ENCODE results near the gene PKP4. TPM values are rescaled to one million over a fixed set of nuclear protein-coding genes. Genes with fewer than 3 reads are reported as not detected.

PKP4 gene
- total RNA-seq, 1 donor from 2014 or later = 26.1 TPM

DNA sequence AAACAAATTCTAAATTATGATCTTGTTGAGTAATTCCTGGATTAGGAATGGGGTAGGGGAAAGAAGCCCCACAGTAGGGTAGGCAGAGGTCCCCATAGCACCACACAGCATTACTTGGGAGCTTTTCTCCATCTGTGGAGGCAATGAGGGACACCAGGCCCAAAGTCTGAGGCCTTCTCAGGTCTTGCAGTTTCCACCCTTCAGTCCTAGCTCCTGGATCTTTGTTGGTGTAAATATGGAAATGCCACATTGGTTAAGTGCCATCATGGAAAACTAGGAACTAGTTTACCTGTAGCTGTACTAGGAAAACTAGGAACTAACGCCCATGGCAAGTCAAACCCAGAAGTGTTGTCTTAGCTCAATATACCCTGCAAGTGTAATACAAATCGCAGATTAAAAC is 225.1 kb downstream of the PKP4 start:
- no peaks in the 10 kb centered on the region for H3K4me1 ChIP-seq (ENCODE audit: control insufficient read depth in 3 of 3, insufficient read depth in 3 of 3, low read length in 3 of 3)
- H3K36me3 ChIP-seq (ENCODE audit: control insufficient read depth in 3 of 3, insufficient read depth in 3 of 3, low read length in 3 of 3) = peaks cover 6 to 16% (median 8%) of the 10 kb centered on the region in 3 donors
- H3K9me3 ChIP-seq (ENCODE audit: control insufficient read depth in 3 of 3, low read length in 3 of 3) = no peaks in the 10 kb centered on the region
- H3K27ac ChIP-seq (ENCODE audit: low read depth, low read length) = no peak overlapping the region
- H3K4me3 ChIP-seq (ENCODE audit: low read length in 3 of 3) = no peak overlapping the region
- no peak overlapping the region for H3K9ac ChIP-seq (ENCODE audit: low read depth in 1 of 3, low read length in 3 of 3)
- H3K27me3 ChIP-seq (ENCODE audit: control insufficient read depth in 3 of 3, insufficient read depth in 3 of 3, low read length in 3 of 3) = no peaks in the 10 kb centered on the region

GRCh38 chr2:158685646-158686045 is 228.9 kb downstream of the PKP4 start:
- Histone ChIP-seq H3K36me3 (ENCODE audit: control insufficient read depth in 3 of 3, insufficient read depth in 3 of 3, low read length in 3 of 3) (no peaks in the 10 kb centered on the region), H3K27me3 (ENCODE audit: control insufficient read depth in 3 of 3, insufficient read depth in 3 of 3, low read length in 3 of 3) (no peaks in the 10 kb centered on the region), H3K27ac (ENCODE audit: low read depth, low read length) (no peak overlapping the region), H3K4me1 (ENCODE audit: control insufficient read depth in 3 of 3, insufficient read depth in 3 of 3, low read length in 3 of 3) (no peaks in the 10 kb centered on the region), H3K4me3 (ENCODE audit: low read length in 3 of 3) (no peak overlapping the region), H3K9ac (ENCODE audit: low read depth in 1 of 3, low read length in 3 of 3) (no peak overlapping the region), H3K9me3 (ENCODE audit: control insufficient read depth in 3 of 3, low read length in 3 of 3) (no peaks in the 10 kb centered on the region)

DNA sequence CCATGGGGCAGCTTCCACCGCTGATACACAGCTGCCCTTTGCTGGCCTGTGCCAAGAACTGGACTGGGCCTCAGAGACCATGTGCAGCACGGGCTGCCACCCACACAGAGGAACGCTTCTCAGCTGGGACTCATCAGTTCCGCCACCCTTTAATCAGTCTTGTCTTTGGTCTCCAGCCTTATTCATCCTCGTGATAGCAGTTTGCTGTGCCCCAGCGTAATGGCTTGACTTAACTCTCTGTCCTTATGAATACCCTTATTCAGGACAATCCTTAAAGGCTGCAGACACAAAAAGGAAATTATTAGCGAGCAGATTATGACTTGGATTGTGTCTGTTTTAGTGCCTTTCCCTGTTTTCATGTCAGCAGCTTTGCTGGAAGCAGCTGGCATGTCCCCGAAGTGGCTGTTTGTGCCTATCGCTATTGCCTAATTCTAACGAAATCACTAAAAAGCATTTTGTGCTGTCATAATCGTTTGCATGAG is 229.5 kb downstream of the PKP4 start:
- no peaks in the 10 kb centered on the region for H3K4me1 ChIP-seq (ENCODE audit: control insufficient read depth in 3 of 3, insufficient read depth in 3 of 3, low read length in 3 of 3)
- H3K27me3 ChIP-seq (ENCODE audit: control insufficient read depth in 3 of 3, insufficient read depth in 3 of 3, low read length in 3 of 3) = no peaks in the 10 kb centered on the region
- H3K27ac ChIP-seq (ENCODE audit: low read depth, low read length) = no peak overlapping the region
- H3K9ac ChIP-seq (ENCODE audit: low read depth in 1 of 3, low read length in 3 of 3) = no peak overlapping the region
- H3K9me3 ChIP-seq (ENCODE audit: control insufficient read depth in 3 of 3, low read length in 3 of 3) = no peaks in the 10 kb centered on the region
- no peak overlapping the region for H3K4me3 ChIP-seq (ENCODE audit: low read length in 3 of 3)
- no peaks in the 10 kb centered on the region for H3K36me3 ChIP-seq (ENCODE audit: control insufficient read depth in 3 of 3, insufficient read depth in 3 of 3, low read length in 3 of 3)

DNA sequence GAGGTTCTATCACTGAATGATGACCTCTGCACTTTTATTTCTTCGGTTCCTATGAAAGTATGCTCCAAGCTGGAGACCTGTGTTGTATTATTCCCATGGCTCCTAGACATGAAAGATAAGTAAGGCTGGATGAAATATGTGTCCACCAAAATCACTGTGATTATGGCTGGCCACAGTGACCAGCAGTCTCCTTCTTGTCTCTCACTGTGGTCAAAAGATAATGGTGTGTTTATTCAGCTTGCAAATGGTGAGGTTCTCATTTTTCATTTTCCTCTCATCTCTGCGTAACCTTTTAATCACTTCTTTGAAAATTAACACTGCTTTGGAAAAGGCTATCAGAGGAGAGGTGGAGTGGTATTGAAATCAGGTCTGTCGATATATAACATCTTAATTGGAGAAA is 230.6 kb downstream of the PKP4 start:
- H3K9ac ChIP-seq (ENCODE audit: low read depth in 1 of 3, low read length in 3 of 3) = no peak overlapping the region
- H3K4me1 ChIP-seq (ENCODE audit: control insufficient read depth in 3 of 3, insufficient read depth in 3 of 3, low read length in 3 of 3) = no peaks in the 10 kb centered on the region

DNA sequence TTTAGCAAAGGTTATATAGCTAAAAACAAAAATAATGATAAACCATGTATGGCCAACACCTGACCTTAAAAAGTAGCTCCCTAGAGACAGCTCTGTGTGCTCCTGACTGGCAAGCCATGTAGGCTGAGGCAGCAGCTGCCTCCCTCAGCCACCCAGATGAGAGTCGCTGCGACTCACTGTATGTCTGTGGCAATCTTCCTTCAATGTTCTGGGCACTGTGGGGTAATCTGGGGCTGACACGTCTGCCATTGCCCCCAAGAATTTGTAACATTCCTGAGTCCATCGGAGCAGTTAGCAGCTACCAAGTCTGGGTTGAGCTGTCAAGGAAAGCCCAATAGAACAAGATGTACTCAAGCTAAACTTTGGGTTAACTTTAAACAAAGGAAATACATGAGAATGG is 232.0 kb downstream of the PKP4 start:
- no peaks in the 10 kb centered on the region for H3K9me3 ChIP-seq (ENCODE audit: control insufficient read depth in 3 of 3, low read length in 3 of 3)
- H3K27me3 ChIP-seq (ENCODE audit: control insufficient read depth in 3 of 3, insufficient read depth in 3 of 3, low read length in 3 of 3) = no peaks in the 10 kb centered on the region
- H3K4me1 ChIP-seq (ENCODE audit: control insufficient read depth in 3 of 3, insufficient read depth in 3 of 3, low read length in 3 of 3) = no peaks in the 10 kb centered on the region
- H3K9ac ChIP-seq (ENCODE audit: low read depth in 1 of 3, low read length in 3 of 3) = no peak overlapping the region
- no peaks in the 10 kb centered on the region for H3K36me3 ChIP-seq (ENCODE audit: control insufficient read depth in 3 of 3, insufficient read depth in 3 of 3, low read length in 3 of 3)
- H3K4me3 ChIP-seq (ENCODE audit: low read length in 3 of 3) = no peak overlapping the region
- H3K27ac ChIP-seq (ENCODE audit: low read depth, low read length) = no peak overlapping the region

More for the DNA sequence above, 230.6 kb downstream of the PKP4 start:
- no peaks in the 10 kb centered on the region for H3K36me3 ChIP-seq (ENCODE audit: control insufficient read depth in 3 of 3, insufficient read depth in 3 of 3, low read length in 3 of 3)
- H3K4me3 ChIP-seq (ENCODE audit: low read length in 3 of 3) = no peak overlapping the region
- H3K27me3 ChIP-seq (ENCODE audit: control insufficient read depth in 3 of 3, insufficient read depth in 3 of 3, low read length in 3 of 3) = no peaks in the 10 kb centered on the region
- no peak overlapping the region for H3K27ac ChIP-seq (ENCODE audit: low read depth, low read length)
- no peaks in the 10 kb centered on the region for H3K9me3 ChIP-seq (ENCODE audit: control insufficient read depth in 3 of 3, low read length in 3 of 3)

- Histone ChIP-seq H3K4me3 (ENCODE audit: low read length in 3 of 3) (no peak overlapping the region), H3K9ac (ENCODE audit: low read depth in 1 of 3, low read length in 3 of 3) (no peak overlapping the region), H3K36me3 (ENCODE audit: control insufficient read depth in 3 of 3, insufficient read depth in 3 of 3, low read length in 3 of 3) (no peaks in the 10 kb centered on the region), H3K4me1 (ENCODE audit: control insufficient read depth in 3 of 3, insufficient read depth in 3 of 3, low read length in 3 of 3) (no peaks in the 10 kb centered on the region), H3K27me3 (ENCODE audit: control insufficient read depth in 3 of 3, insufficient read depth in 3 of 3, low read length in 3 of 3) (no peaks in the 10 kb centered on the region), H3K9me3 (ENCODE audit: control insufficient read depth in 3 of 3, low read length in 3 of 3) (no peaks in the 10 kb centered on the region), H3K27ac (ENCODE audit: low read depth, low read length) (no peak overlapping the region)
Observed at GRCh38 chr2:158689391-158689790, 232.6 kb downstream of the PKP4 start.

GRCh38 chr2:158690823-158691222 is 234.1 kb downstream of the PKP4 start:
- Histone ChIP-seq H3K27me3 (ENCODE audit: control insufficient read depth in 3 of 3, insufficient read depth in 3 of 3, low read length in 3 of 3) (no peaks in the 10 kb centered on the region), H3K36me3 (ENCODE audit: control insufficient read depth in 3 of 3, insufficient read depth in 3 of 3, low read length in 3 of 3) (no peaks in the 10 kb centered on the region), H3K4me3 (ENCODE audit: low read length in 3 of 3) (no peak overlapping the region)

DNA sequence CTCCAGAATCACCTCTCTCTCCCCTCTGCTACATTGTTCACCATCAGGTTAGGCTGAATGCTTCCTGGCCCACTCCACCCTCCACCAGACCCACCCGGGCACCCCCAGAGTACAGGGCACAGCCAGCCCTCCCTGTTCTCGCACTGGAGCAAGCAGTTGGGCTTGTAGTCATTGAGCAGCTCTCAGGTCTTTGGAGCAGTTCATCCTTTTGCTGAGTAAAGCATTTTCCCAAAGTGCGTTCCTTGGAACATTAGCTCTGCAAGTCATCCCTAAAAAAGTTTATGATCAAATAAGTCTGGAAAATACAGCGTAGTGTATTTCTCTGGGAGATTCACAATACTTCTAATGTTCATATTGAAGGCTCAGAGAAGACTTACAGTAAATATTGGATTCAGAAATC is 234.9 kb downstream of the PKP4 start:
- Histone ChIP-seq H3K9ac (ENCODE audit: low read depth in 1 of 3, low read length in 3 of 3) (no peak overlapping the region), H3K4me1 (ENCODE audit: control insufficient read depth in 3 of 3, insufficient read depth in 3 of 3, low read length in 3 of 3) (no peaks in the 10 kb centered on the region), H3K27ac (ENCODE audit: low read depth, low read length) (no peak overlapping the region), H3K9me3 (ENCODE audit: control insufficient read depth in 3 of 3, low read length in 3 of 3) (peaks cover 0 to 2% (median 0%) of the 10 kb centered on the region in 3 donors), H3K36me3 (ENCODE audit: control insufficient read depth in 3 of 3, insufficient read depth in 3 of 3, low read length in 3 of 3) (no peaks in the 10 kb centered on the region), H3K4me3 (ENCODE audit: low read length in 3 of 3) (no peak overlapping the region), H3K27me3 (ENCODE audit: control insufficient read depth in 3 of 3, insufficient read depth in 3 of 3, low read length in 3 of 3) (no peaks in the 10 kb centered on the region)

More at GRCh38 chr2:158690823-158691222, 234.1 kb downstream of the PKP4 start:
- no peak overlapping the region for H3K27ac ChIP-seq (ENCODE audit: low read depth, low read length)
- H3K4me1 ChIP-seq (ENCODE audit: control insufficient read depth in 3 of 3, insufficient read depth in 3 of 3, low read length in 3 of 3) = no peaks in the 10 kb centered on the region
- H3K9me3 ChIP-seq (ENCODE audit: control insufficient read depth in 3 of 3, low read length in 3 of 3) = no peaks in the 10 kb centered on the region
- no peak overlapping the region for H3K9ac ChIP-seq (ENCODE audit: low read depth in 1 of 3, low read length in 3 of 3)

GRCh38 chr2:158692372-158693103 is 235.8 kb downstream of the PKP4 start:
- H3K4me3 ChIP-seq (ENCODE audit: low read length in 3 of 3) = no peak overlapping the region
- H3K27ac ChIP-seq (ENCODE audit: low read depth, low read length) = no peak overlapping the region
- H3K4me1 ChIP-seq (ENCODE audit: control insufficient read depth in 3 of 3, insufficient read depth in 3 of 3, low read length in 3 of 3) = no peaks in the 10 kb centered on the region
- no peaks in the 10 kb centered on the region for H3K36me3 ChIP-seq (ENCODE audit: control insufficient read depth in 3 of 3, insufficient read depth in 3 of 3, low read length in 3 of 3)
- peaks cover 0 to 2% (median 0%) of the 10 kb centered on the region in 3 donors for H3K9me3 ChIP-seq (ENCODE audit: control insufficient read depth in 3 of 3, low read length in 3 of 3)
- no peak overlapping the region for H3K9ac ChIP-seq (ENCODE audit: low read depth in 1 of 3, low read length in 3 of 3)
- H3K27me3 ChIP-seq (ENCODE audit: control insufficient read depth in 3 of 3, insufficient read depth in 3 of 3, low read length in 3 of 3) = no peaks in the 10 kb centered on the region

GRCh38 chr2:158693476-158693875 is 236.7 kb downstream of the PKP4 start:
- no peak overlapping the region for H3K27ac ChIP-seq (ENCODE audit: low read depth, low read length)
- no peaks in the 10 kb centered on the region for H3K36me3 ChIP-seq (ENCODE audit: control insufficient read depth in 3 of 3, insufficient read depth in 3 of 3, low read length in 3 of 3)
- no peak overlapping the region for H3K4me3 ChIP-seq (ENCODE audit: low read length in 3 of 3)
- H3K9ac ChIP-seq (ENCODE audit: low read depth in 1 of 3, low read length in 3 of 3) = no peak overlapping the region
- no peaks in the 10 kb centered on the region for H3K4me1 ChIP-seq (ENCODE audit: control insufficient read depth in 3 of 3, insufficient read depth in 3 of 3, low read length in 3 of 3)
- peaks cover 0 to 2% (median 0%) of the 10 kb centered on the region in 3 donors for H3K9me3 ChIP-seq (ENCODE audit: control insufficient read depth in 3 of 3, low read length in 3 of 3)
- no peaks in the 10 kb centered on the region for H3K27me3 ChIP-seq (ENCODE audit: control insufficient read depth in 3 of 3, insufficient read depth in 3 of 3, low read length in 3 of 3)
